Heart right ventricle (tissue), 16 donors: Measurements from ENCODE around the gene MPRIP. TPM values are rescaled to one million over a fixed set of nuclear protein-coding genes. Genes with fewer than 3 reads are reported as not detected.

Experiments
- ATAC-seq, 8 donors: fragments of 200-7000 bp; cut with Tn5 transposase; one replicate each; pipeline ENCODE4 v1.9.1; 2020; ENCODE audit warnings: mild to moderate bottlenecking in 8 of 8, moderate library complexity in 8 of 8, moderate number of reproducible peaks in 1 of 8
- DNase-seq, 2 donors: peaks; one replicate each; pipeline ENCODE4 v3.0.0-alpha.2; 2020
- H3K27ac ChIP-seq, 10 donors: fragments of 200-600 bp; sonication (generic) in 2 of 10; one replicate each; pipeline versions ENCODE4 v1.5.0 to v1.8.0; 2020 to 2022; ENCODE audit warnings: mild to moderate bottlenecking in 3 of 10
- H3K27me3 ChIP-seq, 7 donors: fragments of 200-600 bp; one replicate each; pipeline ENCODE4 v1.8.0; 2021 to 2022; ENCODE audit warnings: mild to moderate bottlenecking in 2 of 7
- H3K36me3 ChIP-seq, 9 donors: fragments of 200-600 bp; sonication (generic) in 1 of 9; one replicate each; pipeline versions ENCODE4 v1.5.0 to v1.8.0; 2020 to 2022; ENCODE audit warnings: mild to moderate bottlenecking in 2 of 9
- H3K4me1 ChIP-seq, 9 donors: fragments of 200-600 bp; sonication (generic) in 1 of 9; one replicate each; pipeline versions ENCODE4 v1.5.0 to v1.8.0; 2020 to 2022; ENCODE audit warnings: mild to moderate bottlenecking in 4 of 9
- H3K4me3 ChIP-seq, 10 donors: fragments of 200-600 bp; sonication (generic) in 2 of 10; one replicate each; pipeline versions ENCODE4 v1.5.0 to v1.8.0; 2020 to 2022; ENCODE audit warnings: mild to moderate bottlenecking in 7 of 10, moderate library complexity in 2 of 10
- H3K9me3 ChIP-seq, 11 donors: fragments of 200-600 bp in 10 of 11; sonication (generic) in 2 of 11; one replicate each; pipeline versions ENCODE4 v1.5.0 to v1.8.0; 2013 to 2022; ENCODE audit warnings: mild to moderate bottlenecking in 2 of 11, control low read depth in 1 of 11, moderate library complexity in 1 of 11
- CTCF ChIP-seq, 9 donors: fragments of 200-600 bp; sonication (generic) in 2 of 9; IDR thresholded peaks; one replicate each; pipeline versions ENCODE4 v1.5.0 to v1.8.0; 2021 to 2022; ENCODE audit warnings: antibody characterized with exemption in 9 of 9, mild to moderate bottlenecking in 5 of 9, moderate library complexity in 1 of 9
- WGBS, 2 donors: extraction: QIAGEN DNeasy Blood & Tissue Kit; methylation state at CpG; one replicate each; pipeline ENCODE4 v1.1.7; 2013; ENCODE audit warnings: inconsistent platforms in 1 of 2; 5-methylcytosine and 5-hydroxymethylcytosine counted together
- intact Hi-C, 10 donors: fragments of 100-400 bp; cut with DNase I; formaldehyde crosslinking; loops; one replicate each; pipeline versions ENCODE4 v1.11.1 to v1.14.2; 2022
- polyA plus RNA-seq, 2 donors: library from polyadenylated mRNA; stranded (reverse); fragments of 200-250 nt; gene quantifications; one replicate each; pipeline ENCODE4 v1.2.3, GENCODE V29; 2013
- total RNA-seq, 10 donors: library from RNA; stranded (reverse); fragmentation: NEBNext Ultra II Directional in 3 of 10; extraction: Animal tissue kit (Norgen Biotek cat#: 25700) in 3 of 10; gene quantifications; one replicate each; pipeline versions ENCODE4 v1.2.1 to v1.2.4, GENCODE V29; 2021 to 2023
- donor health status: Arrhythmogenic right ventricular cardiomyopathy.
- donor health status: ischemic (EF 13 %, LVEDD 7.1; RV severe dilation, severe dysfunction).
- donor health status: healthy with polysubstance abuse.
- donor health status: DM: no; HTN: yes; CAD: no.
- donor health status: DM: no; HTN: no; CAD: no.
- donor health status: ischemic (EF 25% LVEDD 6.9; RV normal size, moderate dysfunction).
- donor health status: ischemic (EF 25% LVEDD 5.7; RV mildly dilated, moderate dysfunction).
- donor health status: healthy.
- donor health status: DM: yes; HTN: yes; CAD: no.
- donor health status: Ischemic cardiomyopathy.
- donor health status: ischemic (EF 35%, LVEDD 5.7; RV mildly dilated, moderate dysfunction).
- donor health status: nonischemic (EF 11% LVEDD 7.7; RV severe dilation, severe dysfunction).
- donor health status: DM: yes; HTN: yes; CAD: no.
- donor health status: PGD.
- donor health status: ischemic (EF 29% LVEDD 5.4; RV normal size, mild dysfunction).
- donor health status: nonischemic (EF 23%, LVEDD 6.1; RV moderate dilation, normal function).

MPRIP gene
- total and polyA plus RNA-seq, 12 donors = 225 to 409 (median 321) TPM

DNA sequence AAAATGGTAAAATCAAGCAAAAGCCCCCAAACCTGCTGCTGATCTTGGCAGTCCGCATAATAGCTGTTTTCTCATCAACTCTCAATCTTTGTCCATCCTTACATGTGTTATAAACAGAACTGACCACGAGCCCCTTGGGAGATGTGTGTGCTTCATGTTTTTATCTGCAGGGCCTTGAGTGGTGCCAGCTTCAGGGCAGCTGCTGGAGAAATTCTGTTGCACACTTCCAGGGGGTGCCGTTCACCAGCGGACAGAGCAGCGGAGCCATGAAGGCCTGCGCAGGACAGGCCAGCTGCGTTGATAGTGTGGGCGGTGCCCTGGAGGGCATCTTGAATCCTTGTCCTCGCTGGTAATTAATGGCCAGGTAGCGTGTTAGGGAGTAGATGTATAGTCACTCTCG is 20.1 kb downstream of the MPRIP start:
- ATAC-seq (peak in 3 of 8 donors; percentile 18 to 23 (median 18)), DNase-seq (no peak)
- H3K27me3 ChIP-seq = no peaks in the 10 kb centered on the region
- peaks cover 34 to 100% (median 83%) of the 10 kb centered on the region in 9 donors for H3K4me1 ChIP-seq
- WGBS, 2 donors = 79 to 81% methylated on average over 11 of the region's 11 CpGs
- peak overlapping the region in 2 of 10 donors; percentile 12 to 36 for H3K27ac ChIP-seq
- H3K36me3 ChIP-seq = peaks cover 0 to 32% (median 3%) of the 10 kb centered on the region in 9 donors
- no peak overlapping the region for H3K4me3 ChIP-seq
- no peak for TF ChIP-seq CTCF (IDR thresholded peaks at IDR 0.05)
- intact Hi-C loops = no loop called here
- no peaks in the 10 kb centered on the region for H3K9me3 ChIP-seq

DNA sequence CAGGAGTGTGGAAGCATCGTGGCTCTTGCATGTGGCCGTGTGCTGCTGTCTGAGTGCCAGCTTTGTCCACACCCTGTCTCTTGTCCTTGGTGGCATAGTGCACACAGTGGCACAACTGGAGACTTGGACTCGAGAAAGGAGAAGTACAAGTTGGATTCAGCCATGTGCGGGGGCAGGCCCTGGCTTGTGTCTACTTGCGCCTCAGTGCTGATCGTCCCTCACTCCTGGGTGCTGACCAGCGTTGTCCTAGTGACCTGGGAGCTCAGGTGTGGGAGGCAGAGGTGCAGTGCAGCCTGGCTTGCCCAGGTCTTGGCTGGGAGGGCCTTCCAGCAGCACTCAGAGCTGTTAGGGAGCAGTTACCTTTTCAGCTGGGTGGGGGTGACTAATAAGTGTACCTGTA is 20.6 kb downstream of the MPRIP start:
- H3K9me3 ChIP-seq = no peaks in the 10 kb centered on the region
- peaks cover 33 to 100% (median 83%) of the 10 kb centered on the region in 9 donors for H3K4me1 ChIP-seq
- no peak overlapping the region for H3K4me3 ChIP-seq
- intact Hi-C loops = no loop called here
- TF ChIP-seq CTCF (IDR thresholded peaks at IDR 0.05) = no peak
- DNase-seq = no peak
- no peaks in the 10 kb centered on the region for H3K27me3 ChIP-seq
- 62 to 66% methylated on average over 7 of the region's 7 CpGs for WGBS, 2 donors
- H3K27ac ChIP-seq = peak overlapping the region in 2 of 10 donors; percentile 12 to 36
- peak in 4 of 8 donors; percentile 3 to 15 (median 8) for ATAC-seq
- H3K36me3 ChIP-seq = peaks cover 0 to 27% (median 3%) of the 10 kb centered on the region in 9 donors

GRCh38 chr17:17063546-17064122 is 21.4 kb downstream of the MPRIP start:
- peak; percentile 35 to 73 (median 56) for ATAC-seq
- Histone ChIP-seq H3K9me3 (no peaks in the 10 kb centered on the region), H3K4me1 (peaks cover 25 to 96% (median 75%) of the 10 kb centered on the region in 9 donors), H3K27me3 (no peaks in the 10 kb centered on the region), H3K4me3 (no peak overlapping the region), H3K36me3 (peaks cover 0 to 20% (median 3%) of the 10 kb centered on the region in 9 donors), H3K27ac (peak overlapping the region in 5 of 10 donors; percentile 6 to 51 (median 23))
- WGBS, 2 donors = 60 to 64% methylated on average over 12 of the region's 12 CpGs
- intact Hi-C loops = no loop called here
- peak; percentile 56 to 64 for DNase-seq
- no peak for TF ChIP-seq CTCF (IDR thresholded peaks at IDR 0.05)

DNA sequence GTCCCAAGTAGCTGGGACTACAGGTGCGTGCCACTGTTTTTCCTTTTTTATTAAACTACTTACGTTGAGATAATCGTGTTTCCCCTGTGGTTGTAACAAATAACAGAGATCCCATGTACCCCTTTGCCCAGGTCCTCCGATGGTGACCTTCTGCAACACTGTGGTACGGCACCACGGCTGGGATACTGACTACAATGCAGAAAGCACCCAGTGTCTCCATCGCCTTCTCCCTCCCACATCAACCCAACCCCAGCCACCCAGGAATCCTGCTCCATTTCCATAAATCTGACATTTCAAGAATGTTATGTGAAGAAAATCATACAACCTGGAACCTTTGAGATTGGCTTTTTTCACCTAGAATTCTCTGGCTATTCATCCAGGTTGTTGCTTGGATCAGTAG is 22.1 kb downstream of the MPRIP start:
- Histone ChIP-seq H3K27me3 (no peaks in the 10 kb centered on the region), H3K36me3 (peaks cover 0 to 13% (median 0%) of the 10 kb centered on the region in 9 donors), H3K4me1 (peaks cover 25 to 95% (median 71%) of the 10 kb centered on the region in 9 donors), H3K4me3 (no peak overlapping the region), H3K9me3 (no peaks in the 10 kb centered on the region), H3K27ac (peak overlapping the region in 4 of 10 donors; percentile 6 to 31 (median 23))
- 82 to 90% methylated on average over 7 of the region's 7 CpGs for WGBS, 2 donors
- DNase-seq (no peak), ATAC-seq (no peak)
- TF ChIP-seq CTCF (IDR thresholded peaks at IDR 0.05) = no peak
- intact Hi-C loops = no loop called here
